Mesendoderm (in vitro differentiated cells): Measurements from ENCODE around the gene NIF3L1. TPM values are rescaled to one million over a fixed set of nuclear protein-coding genes. Genes with fewer than 3 reads are reported as not detected.

ENCODE experiments used
- small RNA-seq: library from polyadenylated mRNA; stranded (forward); fragments of <200 nt; extraction: miRNeasy Mini kit (QIAGEN cat#:217004); gene quantifications from one replicate; pipeline ENCODE3, GENCODE V24; 2013; ENCODE audit not compliant: insufficient read depth

NIF3L1 gene

Small RNA genes within 50 kb of the gene (small RNA-seq; reads per million reads assigned to genes)
- gene RF00019 (not detected), gene RNA5SP115 (not detected), gene RNU6-312P (not detected), gene RNU6-762P (not detected)
